NT2/D1 (cell line): Measurements from ENCODE around the gene RAB22A.

Source experiments
- DNase-seq: peaks from one replicate; pipeline ENCODE4 v3.0.0-alpha.2; 2011; ENCODE audit warnings: low read depth, low spot score
- H3K27me3 ChIP-seq: 2 replicates; pipeline ENCODE4 v1.6.0; 2011; ENCODE audit warnings: mild to moderate bottlenecking; ENCODE audit not compliant: insufficient read length, insufficient read depth
- H3K36me3 ChIP-seq: 2 replicates; pipeline ENCODE4 v1.6.1; 2011; ENCODE audit warnings: mild to moderate bottlenecking, low read length, mixed read lengths; ENCODE audit not compliant: insufficient read depth, insufficient read length
- H3K4me1 ChIP-seq: 2 replicates; pipeline ENCODE4 v1.5.1; 2011; ENCODE audit not compliant: insufficient read depth, insufficient read length
- H3K4me3 ChIP-seq: 2 replicates; pipeline ENCODE4 v1.5.1; 2011; ENCODE audit warnings: low read depth; ENCODE audit not compliant: insufficient read length
- H3K9ac ChIP-seq: 2 replicates; pipeline ENCODE4 v1.6.0; 2011; ENCODE audit warnings: low read depth; ENCODE audit not compliant: insufficient read length
- H3K9me3 ChIP-seq: 2 replicates; pipeline ENCODE4 v1.5.1; 2011; ENCODE audit warnings: mild to moderate bottlenecking, low read length; ENCODE audit not compliant: insufficient read depth
- SUZ12 ChIP-seq: IDR thresholded peaks from 2 replicates; pipeline ENCODE4 v1.6.1; 2011; ENCODE audit not compliant: insufficient read length, insufficient read depth; ENCODE audit errors: extremely low read depth
- YY1 ChIP-seq: IDR thresholded peaks from 2 replicates; pipeline ENCODE4 v1.6.1; 2011; ENCODE audit not compliant: insufficient read length, insufficient read depth
- ZNF274 ChIP-seq: IDR thresholded peaks from 2 replicates; pipeline ENCODE4 v1.6.1; 2011; ENCODE audit warnings: mild to moderate bottlenecking, low read depth, low read length

RAB22A gene

DNA sequence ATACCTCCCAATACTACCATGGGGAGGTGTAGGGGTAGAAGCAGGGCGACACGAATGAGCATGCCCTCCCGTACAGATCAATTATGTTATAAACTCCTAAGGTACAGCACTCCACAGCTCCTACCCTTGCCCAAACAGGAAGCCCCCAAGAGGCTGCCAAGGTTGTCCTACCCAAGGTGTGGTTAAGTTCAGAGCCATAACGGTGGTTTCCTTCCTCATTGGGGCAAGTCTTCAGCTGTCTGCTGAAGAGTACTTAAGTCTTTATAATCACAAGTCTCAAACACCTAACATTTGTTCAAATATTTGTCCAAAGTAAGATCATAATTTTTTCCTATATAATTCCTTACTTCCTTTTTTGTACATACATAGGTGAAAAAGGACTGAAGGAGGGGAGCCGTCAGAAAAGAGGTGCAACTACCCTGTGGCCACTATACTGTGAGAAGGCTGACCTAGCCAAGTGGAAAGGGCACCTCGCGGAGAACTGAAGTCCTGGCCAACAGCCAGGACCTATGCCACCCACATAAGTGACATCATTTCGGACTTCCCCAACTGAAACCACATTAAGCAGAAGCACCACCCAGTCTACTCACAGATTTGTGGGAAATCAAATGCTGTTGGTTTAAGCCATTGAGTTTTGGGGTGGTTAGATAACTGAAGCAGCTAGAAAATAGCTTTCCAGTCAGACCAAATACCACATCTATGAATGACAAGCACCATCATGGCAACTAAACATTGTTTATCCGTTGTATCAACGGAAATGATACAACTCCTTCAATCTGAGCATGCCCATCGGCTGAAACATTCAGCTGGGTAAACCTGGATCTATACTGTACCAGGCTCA is 2.9 kb upstream of the RAB22A start:
- Histone ChIP-seq H3K4me3 (no peak overlapping the region), H3K27me3 (no peaks in the 10 kb centered on the region), H3K36me3 (peaks cover 30% of the 10 kb centered on the region), H3K9ac (no peak overlapping the region), H3K9me3 (no peaks in the 10 kb centered on the region), H3K4me1 (no peaks in the 10 kb centered on the region)
- DNase-seq: no peak
- TF ChIP-seq ZNF274 (no peak), SUZ12 (no peak), YY1 (no peak)

DNA sequence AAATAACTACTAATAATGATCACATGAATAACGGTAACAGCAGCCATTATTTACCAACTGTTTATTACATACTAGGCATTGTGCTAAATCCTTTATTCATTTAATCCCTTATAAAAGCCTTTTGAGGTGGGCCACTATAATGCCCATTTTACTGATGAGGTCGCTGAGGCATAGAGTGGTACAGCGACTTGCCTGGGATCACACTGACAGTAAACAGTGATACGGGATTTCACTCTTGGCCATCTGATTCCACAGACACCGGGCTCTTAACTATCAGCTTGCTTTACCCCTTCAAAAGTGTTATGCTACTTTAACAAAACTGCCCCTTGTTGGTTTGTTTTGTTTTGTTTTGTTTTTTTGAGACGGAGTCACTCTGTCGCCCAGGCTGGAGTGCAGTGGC is 2.2 kb upstream of the RAB22A start:
- Histone ChIP-seq H3K27me3 (no peaks in the 10 kb centered on the region), H3K4me1 (no peaks in the 10 kb centered on the region), H3K36me3 (peaks cover 35% of the 10 kb centered on the region), H3K4me3 (no peak overlapping the region), H3K9me3 (no peaks in the 10 kb centered on the region), H3K9ac (no peak overlapping the region)
- no peak for DNase-seq
- no peak for TF ChIP-seq ZNF274
- TF ChIP-seq YY1: no peak
- TF ChIP-seq SUZ12: no peak

DNA sequence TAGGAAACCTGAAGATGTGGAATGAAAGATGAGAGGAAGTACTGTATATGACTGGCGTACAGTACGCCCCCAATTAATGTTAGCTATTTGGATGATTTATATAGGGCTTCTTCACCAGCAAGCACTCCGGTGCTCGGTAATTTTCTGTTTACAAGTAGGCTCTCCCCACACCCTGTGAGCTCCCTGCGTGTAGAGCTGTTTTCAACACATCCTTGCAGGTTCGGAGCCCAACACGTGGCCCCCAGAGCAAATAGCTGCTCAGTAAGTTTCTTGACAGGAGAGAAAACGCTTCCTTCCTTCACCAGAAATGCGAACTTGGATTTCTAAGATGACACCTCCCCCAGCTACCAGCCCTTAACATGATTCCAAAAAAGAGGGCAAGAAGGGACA is 1.2 kb upstream of the RAB22A start:
- H3K4me3 ChIP-seq: no peak overlapping the region
- peaks cover 41% of the 10 kb centered on the region for H3K36me3 ChIP-seq
- no peak overlapping the region for H3K9ac ChIP-seq
- no peaks in the 10 kb centered on the region for H3K27me3 ChIP-seq
- H3K4me1 ChIP-seq: no peaks in the 10 kb centered on the region
- no peaks in the 10 kb centered on the region for H3K9me3 ChIP-seq
- DNase-seq: no peak
- TF ChIP-seq ZNF274 (no peak), YY1 (no peak), SUZ12 (no peak)

DNA sequence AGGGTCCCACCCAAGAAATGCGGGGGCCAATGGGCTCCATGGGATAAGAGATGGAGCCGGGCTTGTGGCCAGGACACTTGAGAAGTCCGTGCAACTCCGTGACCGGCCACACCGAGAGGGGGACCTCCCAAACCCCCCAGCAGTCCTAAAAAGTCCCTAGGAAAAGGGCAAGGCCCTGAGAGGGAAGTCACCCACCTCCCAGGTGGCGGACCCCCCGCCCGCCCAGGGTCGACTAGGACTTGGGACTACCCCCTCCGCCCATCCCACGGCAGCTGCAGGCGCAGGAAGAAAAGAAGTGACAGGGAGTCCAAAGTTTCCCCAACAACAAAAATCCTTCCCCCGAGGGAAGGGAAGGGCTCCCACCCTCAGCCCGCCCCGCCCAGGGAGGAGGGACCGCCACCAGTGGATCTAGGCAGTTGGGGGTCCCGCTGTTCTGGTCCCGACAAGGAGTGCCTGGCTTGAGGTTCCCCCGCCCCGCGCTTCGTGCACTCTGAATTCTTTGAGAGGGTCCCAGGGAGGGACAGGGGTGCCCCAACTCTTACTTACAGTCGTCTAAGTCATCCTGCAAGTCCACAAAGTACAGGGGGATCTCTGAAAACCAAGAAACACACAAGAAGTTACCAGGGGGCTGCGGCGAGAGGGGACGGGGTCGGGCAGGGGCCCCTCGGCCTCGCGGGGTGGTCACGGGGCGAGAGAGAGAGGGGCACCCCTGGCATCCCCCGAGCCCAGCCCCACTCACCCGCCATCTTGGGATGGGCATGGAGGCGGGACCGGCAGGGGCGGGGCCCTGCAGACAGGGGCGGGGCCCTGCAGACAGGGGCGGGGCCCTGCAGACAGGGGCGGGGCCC is 611 bp upstream of the RAB22A start:
- Histone ChIP-seq H3K36me3 (peaks cover 47% of the 10 kb centered on the region), H3K4me1 (no peaks in the 10 kb centered on the region), H3K4me3 (peak overlapping the region; percentile 80), H3K27me3 (no peaks in the 10 kb centered on the region), H3K9me3 (no peaks in the 10 kb centered on the region), H3K9ac (peak overlapping the region; percentile 84)
- DNase-seq: no peak
- TF ChIP-seq YY1 (peak; percentile 38), ZNF274 (no peak)

DNA sequence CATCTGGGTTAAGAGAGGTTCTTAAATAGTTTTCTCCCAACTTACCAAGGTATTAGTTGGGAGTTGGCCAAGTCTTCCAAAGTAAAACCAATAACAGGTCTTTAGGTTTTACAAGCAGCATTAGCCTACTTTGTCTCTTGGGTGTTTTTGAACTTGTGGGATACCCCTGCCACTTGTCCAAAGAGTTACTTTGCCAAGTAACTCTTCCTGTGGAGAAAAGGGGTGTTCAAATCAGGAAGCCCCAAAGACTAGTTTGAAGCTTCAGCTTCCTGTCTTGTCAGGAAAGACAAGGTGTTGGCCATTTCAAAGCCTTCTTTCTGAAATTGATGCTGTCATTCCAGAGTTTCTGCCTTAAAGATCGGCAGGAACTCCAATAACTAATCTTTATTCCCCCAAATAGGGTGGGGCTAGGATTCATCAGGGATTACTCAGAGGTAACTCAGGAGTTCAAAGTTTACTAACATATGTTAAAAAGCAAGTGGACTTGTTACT is 822 bp downstream of the RAB22A start:
- Histone ChIP-seq H3K9ac (peak overlapping the region; percentile 98), H3K27me3 (no peaks in the 10 kb centered on the region), H3K4me3 (peak overlapping the region; percentile 96), H3K4me1 (no peaks in the 10 kb centered on the region), H3K36me3 (peaks cover 52% of the 10 kb centered on the region), H3K9me3 (no peaks in the 10 kb centered on the region)
- no peak for DNase-seq
- TF ChIP-seq SUZ12 (no peak), YY1 (no peak), ZNF274 (no peak)

DNA sequence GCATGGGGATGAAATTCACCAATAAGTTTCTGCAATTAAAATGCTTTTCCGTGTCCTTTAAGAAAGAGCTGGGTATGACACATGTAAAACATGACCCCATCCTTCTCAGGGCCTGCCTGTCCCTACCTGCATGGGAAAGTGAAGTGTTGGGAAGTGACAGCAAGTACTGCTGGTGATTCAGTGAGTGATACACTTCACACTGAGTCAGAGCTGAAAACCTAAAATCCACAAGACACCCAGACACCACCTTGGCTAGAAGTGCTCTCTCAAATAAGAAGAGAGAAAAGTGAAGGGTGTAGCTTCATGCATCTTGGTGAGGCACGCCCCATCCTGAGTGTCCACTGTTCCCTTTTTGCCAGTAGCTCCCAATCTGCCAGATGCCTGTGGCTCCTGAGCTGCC is 3.3 kb downstream of the RAB22A start:
- no peaks in the 10 kb centered on the region for H3K9me3 ChIP-seq
- peaks cover 57% of the 10 kb centered on the region for H3K36me3 ChIP-seq
- H3K9ac ChIP-seq: no peak overlapping the region
- no peak overlapping the region for H3K4me3 ChIP-seq
- no peaks in the 10 kb centered on the region for H3K4me1 ChIP-seq
- no peak for DNase-seq
- TF ChIP-seq SUZ12 (no peak), YY1 (no peak), ZNF274 (no peak)
- no peaks in the 10 kb centered on the region for H3K27me3 ChIP-seq

DNA sequence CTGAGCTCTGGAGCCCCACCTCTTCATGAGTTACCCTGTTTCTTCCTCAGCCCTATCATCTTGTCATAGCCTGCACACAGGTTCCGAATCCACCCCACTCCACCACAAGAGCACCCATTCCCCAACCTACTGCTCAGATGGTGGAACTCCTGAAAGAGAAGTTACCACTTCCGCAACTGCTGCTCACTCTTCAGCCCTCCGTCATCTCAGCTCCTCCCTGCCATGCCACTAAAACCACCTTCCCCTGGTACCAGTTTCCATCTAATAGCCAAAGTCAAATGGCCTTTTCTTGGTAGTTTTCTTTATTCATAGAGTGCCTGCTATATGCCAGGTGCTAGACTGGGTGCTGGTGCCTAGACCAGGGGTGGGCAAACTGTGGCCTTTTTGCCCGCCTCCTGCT is 3.9 kb downstream of the RAB22A start:
- H3K27me3 ChIP-seq: no peaks in the 10 kb centered on the region
- TF ChIP-seq YY1: no peak
- no peak for TF ChIP-seq ZNF274
- TF ChIP-seq SUZ12: no peak
- no peaks in the 10 kb centered on the region for H3K4me1 ChIP-seq
- H3K9ac ChIP-seq: no peak overlapping the region
- DNase-seq: no peak
- peaks cover 60% of the 10 kb centered on the region for H3K36me3 ChIP-seq
- no peak overlapping the region for H3K4me3 ChIP-seq
- H3K9me3 ChIP-seq: no peaks in the 10 kb centered on the region
